Neural crest cell (in vitro differentiated cells): ENCODE results near the gene KRTAP19-8. TPM values are rescaled to one million over a fixed set of nuclear protein-coding genes. Genes with fewer than 3 reads are reported as not detected.

Source experiments
- DNase-seq: peaks from one replicate; pipeline ENCODE4 v3.0.0; 2021; ENCODE audit warnings: low read depth, mixed read lengths, low spot score
- H3K27ac Mint-ChIP-seq: one replicate; pipeline ENCODE4 v1.8.0; 2021; ENCODE audit warnings: mild to moderate bottlenecking, mixed read lengths; ENCODE audit not compliant: unreplicated experiment
- H3K27me3 Mint-ChIP-seq: 2 replicates; pipeline ENCODE4 v1.8.0; 2021; ENCODE audit warnings: low read depth, mild to moderate bottlenecking, mixed read lengths
- H3K36me3 Mint-ChIP-seq: 2 replicates; pipeline ENCODE4 v1.8.0; 2021; ENCODE audit warnings: low read depth, mild to moderate bottlenecking, mixed read lengths
- H3K4me1 Mint-ChIP-seq: 2 replicates; pipeline ENCODE4 v1.8.0; 2021; ENCODE audit warnings: mixed read lengths
- H3K4me3 Mint-ChIP-seq: one replicate; pipeline ENCODE4 v1.8.0; 2021; ENCODE audit warnings: mild to moderate bottlenecking, mixed read lengths
- H3K9me3 Mint-ChIP-seq: 2 replicates; pipeline ENCODE4 v1.8.0; 2021; ENCODE audit warnings: mixed read lengths
- total RNA-seq: library from RNA; stranded (reverse); gene quantifications from 2 replicates; pipeline ENCODE4 v1.2.1, GENCODE V29; 2021
- TF ChIP-seq, protein P1 (sequence below): fragments of 200-600 bp; sonication (generic); conservative IDR thresholded peaks from 2 replicates; pipeline ENCODE4 v1.5.0; 2021; ENCODE audit warnings: antibody characterized with exemption, mild to moderate bottlenecking

The KRTAP19-8 gene
- total RNA-seq, 1 donor from 2014 or later, result not detected

DNA sequence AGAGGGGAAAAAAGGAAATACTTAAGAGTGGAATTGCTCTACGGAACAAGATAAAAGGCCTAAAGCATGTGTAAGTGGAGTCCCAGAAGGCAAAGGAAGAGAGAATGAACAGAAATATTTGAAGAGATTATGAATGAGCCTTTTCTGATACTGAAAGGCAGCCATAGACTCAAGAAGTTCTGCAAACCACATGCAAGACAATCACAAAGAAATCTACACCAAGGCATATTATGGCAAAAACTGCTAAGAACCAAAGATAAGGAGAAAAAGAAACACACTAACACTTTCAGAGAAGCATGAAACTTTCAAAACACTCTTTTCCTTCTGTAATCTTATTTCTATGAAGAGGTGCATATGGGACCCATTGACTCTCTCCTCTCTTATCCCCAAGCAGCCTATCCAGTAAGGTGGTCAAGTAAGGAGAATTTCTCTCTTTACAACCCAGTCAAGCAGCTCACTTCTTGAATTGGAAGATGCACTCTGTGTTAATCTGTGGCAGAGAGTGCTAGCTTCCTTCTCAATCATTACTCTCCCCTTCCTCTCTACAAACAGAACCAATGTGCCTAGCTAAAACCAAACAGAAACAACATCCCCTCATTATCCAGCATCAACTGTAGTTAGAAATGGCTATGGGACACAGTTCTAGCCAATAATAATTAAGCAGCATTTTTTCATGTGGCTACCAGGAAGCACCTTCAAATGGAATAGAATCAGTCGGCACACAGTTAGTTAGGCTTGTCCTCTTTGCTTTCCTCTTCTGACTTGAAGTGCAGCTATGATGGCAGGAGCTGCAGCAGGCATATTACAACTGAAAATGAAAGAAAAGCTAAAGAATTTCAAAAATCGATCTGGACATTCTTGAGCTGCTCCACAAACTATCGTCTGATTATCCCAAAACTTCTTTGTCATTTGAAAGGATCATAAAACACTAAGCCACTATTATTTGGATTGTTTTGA lies 25.9 kb downstream of the KRTAP19-8 start:
- Mint-ChIP-seq H3K36me3 (no peaks in the 10 kb centered on the region), H3K27ac (no peak overlapping the region), H3K9me3 (peaks cover 2% of the 10 kb centered on the region), H3K4me3 (no peak overlapping the region), H3K27me3 (no peaks in the 10 kb centered on the region), H3K4me1 (no peaks in the 10 kb centered on the region)
- TF ChIP-seq, protein P1, sequence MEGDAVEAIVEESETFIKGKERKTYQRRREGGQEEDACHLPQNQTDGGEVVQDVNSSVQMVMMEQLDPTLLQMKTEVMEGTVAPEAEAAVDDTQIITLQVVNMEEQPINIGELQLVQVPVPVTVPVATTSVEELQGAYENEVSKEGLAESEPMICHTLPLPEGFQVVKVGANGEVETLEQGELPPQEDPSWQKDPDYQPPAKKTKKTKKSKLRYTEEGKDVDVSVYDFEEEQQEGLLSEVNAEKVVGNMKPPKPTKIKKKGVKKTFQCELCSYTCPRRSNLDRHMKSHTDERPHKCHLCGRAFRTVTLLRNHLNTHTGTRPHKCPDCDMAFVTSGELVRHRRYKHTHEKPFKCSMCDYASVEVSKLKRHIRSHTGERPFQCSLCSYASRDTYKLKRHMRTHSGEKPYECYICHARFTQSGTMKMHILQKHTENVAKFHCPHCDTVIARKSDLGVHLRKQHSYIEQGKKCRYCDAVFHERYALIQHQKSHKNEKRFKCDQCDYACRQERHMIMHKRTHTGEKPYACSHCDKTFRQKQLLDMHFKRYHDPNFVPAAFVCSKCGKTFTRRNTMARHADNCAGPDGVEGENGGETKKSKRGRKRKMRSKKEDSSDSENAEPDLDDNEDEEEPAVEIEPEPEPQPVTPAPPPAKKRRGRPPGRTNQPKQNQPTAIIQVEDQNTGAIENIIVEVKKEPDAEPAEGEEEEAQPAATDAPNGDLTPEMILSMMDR, result no peak
- no peak for DNase-seq

DNA sequence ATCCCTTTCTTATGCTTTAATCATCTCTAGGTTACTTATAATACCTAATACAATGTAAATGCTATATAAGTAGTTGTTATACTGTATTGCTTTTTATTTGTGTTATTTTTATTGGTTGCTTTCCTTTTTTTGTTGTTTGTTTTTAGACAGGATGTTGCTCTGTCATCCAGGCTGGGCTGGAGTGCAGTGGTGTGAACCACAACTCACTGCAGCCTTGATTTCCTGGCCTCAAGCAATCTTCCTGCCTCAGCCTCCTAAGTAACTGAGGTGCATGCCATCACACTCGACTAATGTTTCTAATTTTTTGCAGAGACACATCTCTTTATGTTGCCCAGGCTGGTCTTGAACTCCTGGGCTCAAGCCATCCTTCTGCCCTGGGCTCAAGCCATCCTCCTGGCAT lies 26.9 kb downstream of the KRTAP19-8 start:
- Mint-ChIP-seq H3K36me3 (no peaks in the 10 kb centered on the region), H3K4me3 (no peak overlapping the region), H3K4me1 (no peaks in the 10 kb centered on the region), H3K9me3 (peaks cover 2% of the 10 kb centered on the region), H3K27me3 (no peaks in the 10 kb centered on the region), H3K27ac (no peak overlapping the region)
- TF ChIP-seq, protein P1, result no peak
- no peak for DNase-seq

DNA sequence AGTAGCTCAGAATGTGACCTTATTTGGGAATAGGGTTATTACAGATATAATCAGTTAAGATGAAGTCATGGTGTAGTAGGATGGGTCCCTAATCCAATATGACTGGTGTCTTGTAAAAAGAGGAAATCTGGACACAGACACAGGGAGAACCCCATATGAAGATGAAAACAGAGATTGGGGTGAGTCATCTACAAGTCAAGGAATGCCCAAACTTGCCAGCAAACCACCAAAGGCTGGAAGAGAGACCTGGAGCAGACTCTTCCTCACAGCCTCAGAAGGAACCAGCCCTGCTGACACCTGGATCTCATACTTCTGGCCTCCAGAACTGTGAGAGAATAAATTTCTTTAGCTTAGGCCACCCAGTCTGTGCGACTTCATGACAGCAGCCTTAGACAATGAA lies 29.9 kb downstream of the KRTAP19-8 start:
- no peak overlapping the region for H3K4me3 Mint-ChIP-seq
- DNase-seq, result no peak
- H3K4me1 Mint-ChIP-seq, result no peaks in the 10 kb centered on the region
- no peaks in the 10 kb centered on the region for H3K27me3 Mint-ChIP-seq
- no peaks in the 10 kb centered on the region for H3K36me3 Mint-ChIP-seq
- H3K27ac Mint-ChIP-seq, result no peak overlapping the region
- TF ChIP-seq, protein P1, result no peak
- peaks cover 2% of the 10 kb centered on the region for H3K9me3 Mint-ChIP-seq

DNA sequence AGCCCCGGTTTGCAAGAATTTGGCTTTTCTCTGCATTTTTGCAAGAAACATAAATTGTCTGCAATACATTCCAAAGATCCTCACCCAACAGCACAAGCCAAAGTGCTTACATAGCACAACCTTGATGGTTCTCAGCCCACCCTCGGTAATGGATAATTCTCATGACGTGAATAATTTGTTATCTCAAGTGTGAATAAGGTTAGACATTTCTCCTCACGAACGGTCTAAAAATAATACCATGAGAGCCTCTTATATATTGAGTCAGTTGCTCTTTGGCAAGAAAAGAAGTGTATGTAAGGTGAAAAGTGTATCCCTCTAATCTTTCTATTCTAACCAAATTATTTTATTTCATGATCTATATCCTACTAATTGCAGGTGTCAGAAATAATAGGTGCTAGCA lies 33.3 kb downstream of the KRTAP19-8 start:
- H3K27me3 Mint-ChIP-seq, result no peaks in the 10 kb centered on the region
- TF ChIP-seq, protein P1, result no peak
- no peaks in the 10 kb centered on the region for H3K4me1 Mint-ChIP-seq
- H3K36me3 Mint-ChIP-seq, result no peaks in the 10 kb centered on the region
- H3K4me3 Mint-ChIP-seq, result no peak overlapping the region
- no peak for DNase-seq
- H3K27ac Mint-ChIP-seq, result no peak overlapping the region
- H3K9me3 Mint-ChIP-seq, result peaks cover 2% of the 10 kb centered on the region

DNA sequence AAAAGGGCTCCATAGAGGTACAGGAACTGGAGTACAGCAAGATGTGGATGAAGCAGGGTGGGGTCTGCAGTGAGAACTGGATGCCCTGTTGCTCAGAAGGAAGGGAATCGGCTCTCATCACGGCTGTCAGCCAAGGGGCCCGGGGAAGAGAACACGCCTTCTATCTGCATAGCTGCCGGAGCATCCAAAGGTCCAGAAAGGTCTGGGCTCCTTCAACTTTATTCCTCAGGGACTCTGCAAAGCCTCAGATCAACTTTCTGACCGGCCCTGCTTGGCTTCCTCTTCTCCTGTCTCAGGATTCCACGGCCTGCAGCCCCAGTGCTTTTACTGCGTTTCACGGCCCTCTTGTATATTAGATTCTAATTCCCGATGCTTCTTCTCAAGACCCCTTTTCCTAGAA lies 34.8 kb downstream of the KRTAP19-8 start:
- H3K4me1 Mint-ChIP-seq, result no peaks in the 10 kb centered on the region
- H3K4me3 Mint-ChIP-seq, result no peak overlapping the region
- H3K27ac Mint-ChIP-seq, result no peak overlapping the region
- DNase-seq, result no peak
- peaks cover 2% of the 10 kb centered on the region for H3K9me3 Mint-ChIP-seq
- H3K27me3 Mint-ChIP-seq, result no peaks in the 10 kb centered on the region
- TF ChIP-seq, protein P1, result no peak
- H3K36me3 Mint-ChIP-seq, result no peaks in the 10 kb centered on the region
